ENCODE results near the gene LHPP. TPM values are rescaled to one million over a fixed set of nuclear protein-coding genes. Genes with fewer than 3 reads are reported as not detected.

Gene LHPP
- total and polyA plus RNA-seq, 2 experiments from 2014 or later, result 27.4 to 40.2 TPM

GRCh38 chr10:124646483-124647352, 185.1 kb downstream of the LHPP start:
- H3K9me3 Mint-ChIP-seq, result no peaks in the 10 kb centered on the region; the same call in 2 of the 3 replicates
- no peak overlapping the region for H3K4me3 ChIP-seq

More at GRCh38 chr10:124646483-124647352, 185.1 kb downstream of the LHPP start:
- H3K27ac ChIP-seq (ENCODE audit: low read depth), result no peak overlapping the region
- TF ChIP-seq STAT1 (IDR thresholded peaks at IDR 0.05; ENCODE audit: unreplicated experiment) (no peak), ZNF114 (CRISPR knock-in tag; IDR thresholded peaks at IDR 0.05) (no peak), ETS1 (IDR thresholded peaks at IDR 0.05) (no peak), POLR2AphosphoS5 (IDR thresholded peaks at IDR 0.05; ENCODE audit: low read depth) (no peak), JUNB (IDR thresholded peaks at IDR 0.05; ENCODE audit: unreplicated experiment) (no peak), NANOG (IDR thresholded peaks at IDR 0.05; ENCODE audit: borderline replicate concordance) (no peak), ZNF462 (CRISPR knock-in tag; IDR thresholded peaks at IDR 0.05) (no peak), EZH2 (IDR thresholded peaks at IDR 0.05; ENCODE audit: low read depth, unreplicated experiment) (no peak), REST (IDR thresholded peaks at IDR 0.05; ENCODE audit: unreplicated experiment) (no peak), CTCF (conservative IDR thresholded peaks at IDR 0.05; ENCODE audit: low read depth in 2 of 2) (no peak), CREB1 (CRISPR knock-in tag; IDR thresholded peaks at IDR 0.05; ENCODE audit: low read depth) (no peak), EZH2phosphoT487 (IDR thresholded peaks at IDR 0.05; ENCODE audit: unreplicated experiment) (no peak), ZNF331 (CRISPR knock-in tag; IDR thresholded peaks at IDR 0.05; ENCODE audit: low read depth) (no peak)
- H3K4me2 ChIP-seq, result no peak overlapping the region
- Mint-ChIP-seq H3K27ac (0 out of 2 replicates have a peak overlapping the region, but pooled peaks have one; percentile 62), H3K4me1 (peaks cover 36% of the 10 kb centered on the region), H3K36me3 (ENCODE audit: low read depth) (no peaks in the 10 kb centered on the region; the same call in 2 of the 3 replicates), H3K27me3 (ENCODE audit: insufficient read depth, low read depth, poor library complexity) (peaks cover 6% of the 10 kb centered on the region), H3K4me3 (no peak overlapping the region)
- ATAC-seq (no peak), DNase-seq (ENCODE audit: low spot score) (no peak)
- H3K79me2 ChIP-seq (replicated peaks; ENCODE audit: insufficient read depth), result no peaks in the 10 kb centered on the region
- no peaks in the 10 kb centered on the region for H3K27me3 ChIP-seq (ENCODE audit: insufficient read depth)
- H3F3A ChIP-seq (replicated peaks; ENCODE audit: low read depth), result no peaks in the 10 kb centered on the region
- no peaks in the 10 kb centered on the region for H3K36me3 ChIP-seq (ENCODE audit: insufficient read depth)
- H4K20me1 ChIP-seq (replicated peaks; ENCODE audit: insufficient read depth), result no peaks in the 10 kb centered on the region
- H2AFZ ChIP-seq, result no peak overlapping the region
- H3K9me2 ChIP-seq (ENCODE audit: insufficient read depth), result no peaks in the 10 kb centered on the region
- peaks cover 13% of the 10 kb centered on the region for H3K4me1 ChIP-seq (ENCODE audit: insufficient read depth)

All from GM23338 (cell line).